ENCODE measurements around the gene IGFBPL1. TPM values are rescaled to one million over a fixed set of nuclear protein-coding genes. Genes with fewer than 3 reads are reported as not detected.

Gene IGFBPL1
- total and polyA plus RNA-seq, 10 of the 15 experiments (the other 5 are each of a cell fraction or from before 2014, with no cell fraction given) = 0.25 TPM; not detected in 9

DNA sequence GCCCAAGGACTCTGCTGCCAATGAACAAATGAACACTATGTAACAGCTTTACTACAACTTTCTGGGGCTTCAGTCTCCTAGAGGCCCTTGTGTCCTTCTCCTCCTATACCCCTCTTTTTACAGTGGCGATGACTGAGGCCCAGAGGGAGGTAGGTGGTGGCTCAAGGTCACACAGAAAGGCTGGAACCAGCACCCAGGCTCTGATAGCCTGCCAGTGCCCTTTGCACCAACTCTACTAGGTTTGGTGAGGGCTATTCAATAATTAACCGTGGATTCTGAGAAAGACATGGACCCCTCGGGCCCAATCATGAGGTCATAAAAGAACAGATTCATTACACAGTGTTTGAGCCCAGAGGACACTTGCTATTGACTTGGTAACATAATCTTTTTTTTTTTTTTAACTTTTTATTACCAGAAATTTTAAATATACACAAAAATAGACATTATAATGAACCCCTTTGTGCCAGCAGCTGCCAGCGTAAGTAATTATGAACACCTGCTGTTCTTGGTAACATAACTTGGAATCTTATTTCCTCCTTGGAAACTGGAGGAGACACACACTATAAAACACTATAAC lies 37.8 kb downstream of the IGFBPL1 start:
- SMC1A ChIA-PET (ENCODE audit: uncharacterized antibody, unreplicated experiment) = no interaction called here
- Histone ChIP-seq H2AFZ (ENCODE audit: control insufficient read depth, low read depth, low read length) (no peak overlapping the region), H3K4me3 (no peak overlapping the region), H4K20me1 (ENCODE audit: control insufficient read depth, insufficient read depth) (no peaks in the 10 kb centered on the region), H3K9me3 (replicated peaks; ENCODE audit: control insufficient read depth, insufficient read depth, low read length) (peaks cover 6% of the 10 kb centered on the region; the same call in 1 of the 3 replicates), H3K27ac (ENCODE audit: control insufficient read depth, insufficient read depth) (no peak overlapping the region), H3K27me3 (replicated peaks in 1 of 2; ENCODE audit: control insufficient read depth in 2 of 2, insufficient read depth in 2 of 2, low read length in 1 of 2) (no peaks in the 10 kb centered on the region), H3K9ac (ENCODE audit: control insufficient read depth, insufficient read depth, low read length) (no peak overlapping the region), H3K4me2 (ENCODE audit: control insufficient read depth, insufficient read depth) (no peak overlapping the region), H3K4me1 (ENCODE audit: control insufficient read depth, insufficient read depth, low read length) (no peaks in the 10 kb centered on the region), H3K36me3 (ENCODE audit: control insufficient read depth in 2 of 2, insufficient read depth in 2 of 2, low read length in 1 of 2) (no peaks in the 10 kb centered on the region), H3K79me2 (ENCODE audit: control insufficient read depth, insufficient read depth, low read length) (no peaks in the 10 kb centered on the region)
- CTCF ChIA-PET = no interaction called here
- no peak for ATAC-seq
- no peak for FAIRE-seq
- no peak for TF ChIP-seq ESRRA (IDR thresholded peaks at IDR 0.05; ENCODE audit: low read length)
- TF ChIP-seq NR2C2 (IDR thresholded peaks at IDR 0.05; ENCODE audit: borderline replicate concordance, control insufficient read depth, insufficient read length, low read depth) = no peak
- TF ChIP-seq POU2F2 (IDR thresholded peaks at IDR 0.05; ENCODE audit: borderline replicate concordance, low read depth, low read length) = no peak
- TF ChIP-seq KLF5 (IDR thresholded peaks at IDR 0.05; ENCODE audit: partially characterized antibody) = no peak
- TF ChIP-seq FOS (IDR thresholded peaks at IDR 0.05; ENCODE audit: borderline replicate concordance, extremely low read depth, insufficient read length) = no peak
- no peak for TF ChIP-seq STAT1 (conservative IDR thresholded peaks at IDR 0.05)
- TF ChIP-seq CREB1 (IDR thresholded peaks at IDR 0.05; ENCODE audit: low read depth) = no peak
- no peak for TF ChIP-seq PBX3 (IDR thresholded peaks at IDR 0.05; ENCODE audit: insufficient replicate concordance, low read depth, low read length)
- no peak for TF ChIP-seq SMC3 (IDR thresholded peaks at IDR 0.05; ENCODE audit: borderline replicate concordance, low read length)
- no peak for TF ChIP-seq ZNF217 (IDR thresholded peaks at IDR 0.05)
- TF ChIP-seq YY1 (IDR thresholded peaks at IDR 0.05; ENCODE audit: low read depth, low read length) = no peak
- TF ChIP-seq ZNF384 (IDR thresholded peaks at IDR 0.05; ENCODE audit: borderline replicate concordance, low read depth, low read length) = no peak
- TF ChIP-seq, protein P1, sequence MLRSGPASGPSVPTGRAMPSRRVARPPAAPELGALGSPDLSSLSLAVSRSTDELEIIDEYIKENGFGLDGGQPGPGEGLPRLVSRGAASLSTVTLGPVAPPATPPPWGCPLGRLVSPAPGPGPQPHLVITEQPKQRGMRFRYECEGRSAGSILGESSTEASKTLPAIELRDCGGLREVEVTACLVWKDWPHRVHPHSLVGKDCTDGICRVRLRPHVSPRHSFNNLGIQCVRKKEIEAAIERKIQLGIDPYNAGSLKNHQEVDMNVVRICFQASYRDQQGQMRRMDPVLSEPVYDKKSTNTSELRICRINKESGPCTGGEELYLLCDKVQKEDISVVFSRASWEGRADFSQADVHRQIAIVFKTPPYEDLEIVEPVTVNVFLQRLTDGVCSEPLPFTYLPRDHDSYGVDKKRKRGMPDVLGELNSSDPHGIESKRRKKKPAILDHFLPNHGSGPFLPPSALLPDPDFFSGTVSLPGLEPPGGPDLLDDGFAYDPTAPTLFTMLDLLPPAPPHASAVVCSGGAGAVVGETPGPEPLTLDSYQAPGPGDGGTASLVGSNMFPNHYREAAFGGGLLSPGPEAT (IDR thresholded peaks at IDR 0.05; ENCODE audit: low read depth) = no peak
- no peak for TF ChIP-seq LARP7 (IDR thresholded peaks at IDR 0.05)
- TF ChIP-seq NRF1 (conservative IDR thresholded peaks at IDR 0.05; ENCODE audit: low read depth, low read length) = no peak
- no peak for TF ChIP-seq YBX1 (IDR thresholded peaks at IDR 0.05)
- no peak for TF ChIP-seq ZBTB40 (IDR thresholded peaks at IDR 0.05; ENCODE audit: borderline replicate concordance)
- no peak for TF ChIP-seq HDAC2 (IDR thresholded peaks at IDR 0.05)
- intact Hi-C loops (cut with micrococcal nuclease; ENCODE audit: unreplicated experiment) (no loop called here), in situ Hi-C loops (cut with MboI) (no loop called here)
- WGBS (ENCODE audit: insufficient coverage, insufficient replicate concordance, low lambda C conversion rate, missing lambda C conversion rate) = 42% methylated on average over 4 of the region's 4 CpGs
- no TSS peak for BruUV-seq (replicated peaks)
- RAD21 ChIA-PET (ENCODE audit: unreplicated experiment) = no interaction called here
- DNase-seq (ENCODE audit: low read depth, low spot score) = no peak
- POLR2A ChIA-PET = interaction anchor here (0.5 kb wide), 1 partner anchor 134 kb away, joined by 5 read pairs; no protein-coding TSS in a partner anchor
